Right lobe of liver (tissue), 6 donors: Measurements from ENCODE around the gene IPO13. TPM values are rescaled to one million over a fixed set of nuclear protein-coding genes. Genes with fewer than 3 reads are reported as not detected.

Experiments used
- ATAC-seq, 4 donors: fragments of 200-7000 bp; cut with Tn5 transposase; one replicate each; pipeline ENCODE4 v1.9.1; 2020; ENCODE audit warnings: mild to moderate bottlenecking in 4 of 4, moderate library complexity in 4 of 4
- DNase-seq, 3 donors: peaks; one replicate each; pipeline ENCODE4 v3.0.0-alpha.2; 2020
- H3K27ac ChIP-seq, 3 donors: fragments of 200-600 bp; one replicate each; pipeline ENCODE4 v1.8.0; 2022
- H3K27me3 ChIP-seq, 2 donors: fragments of 200-600 bp; one replicate each; pipeline ENCODE4 v1.8.0; 2022
- H3K36me3 ChIP-seq, 4 donors: fragments of 200-600 bp; sonication (generic) in 1 of 4; one replicate each; pipeline versions ENCODE4 v1.5.1 to v1.8.0; 2017 to 2022; ENCODE audit warnings: control low read depth in 1 of 4
- H3K4me1 ChIP-seq, 4 donors: fragments of 200-600 bp; sonication (generic) in 1 of 4; one replicate each; pipeline versions ENCODE4 v1.5.1 to v1.8.0; 2017 to 2022; ENCODE audit warnings: control low read depth in 1 of 4
- H3K4me3 ChIP-seq, 3 donors: fragments of 200-600 bp; one replicate each; pipeline ENCODE4 v1.8.0; 2022
- H3K9me3 ChIP-seq, 4 donors: fragments of 200-600 bp; sonication (generic) in 1 of 4; one replicate each; pipeline versions ENCODE4 v1.5.1 to v1.8.0; 2017 to 2022; ENCODE audit warnings: control low read depth in 1 of 4
- POLR2A ChIP-seq: fragments of 450-650 bp; IDR thresholded peaks from one replicate; pipeline ENCODE4 v1.6.1; 2017; ENCODE audit warnings: antibody characterized with exemption, mild to moderate bottlenecking
- WGBS: methylation state at CpG from one replicate; pipeline ENCODE4 v1.1.6; 2018; ENCODE audit warnings: low coverage, low lambda C conversion rate; ENCODE audit not compliant: insufficient coverage; ENCODE audit errors: missing lambda C conversion rate; 5-methylcytosine and 5-hydroxymethylcytosine counted together
- intact Hi-C, 2 donors: fragments of 100-400 bp; cut with DNase I; formaldehyde crosslinking; loops; one replicate each; pipeline versions ENCODE4 v1.11.2 to v1.14.1; 2022
- total RNA-seq, 6 experiments: library from RNA; depleted of rRNA in 2 of 6; stranded (reverse); fragments of >200 nt in 2 of 6; fragmentation: NEBNext Ultra II Directional in 3 of 6; extraction: Animal tissue kit (Norgen Biotek cat#: 25700) in 3 of 6; gene quantifications; one replicate each; pipeline versions ENCODE4 v1.1.0 to v1.2.4, GENCODE V29; 2016 to 2023
- TF ChIP-seq, protein P1 (sequence below), 4 donors: fragments of 200-600 bp in 3 of 4; fragments of 450-650 bp in 1 of 4; IDR thresholded peaks; one replicate each; pipeline versions ENCODE4 v1.5.1 to v1.8.0; 2016 to 2022; ENCODE audit warnings: antibody characterized with exemption in 4 of 4, mild to moderate bottlenecking in 2 of 4
- donor health status: DM: no; HTN: yes; CAD: no.
- donor health status: DM: no; HTN: no; CAD: no.
- donor health status: DM: no; HTN: no; CAD: no.
- donor health status: DM: no; HTN: yes; CAD: no.
- donor health status: DM: no; HTN: yes; CAD: no.

IPO13 gene
- total RNA-seq, 6 experiments from 2014 or later, result 12.4 to 18.9 (median 14.8) TPM

DNA sequence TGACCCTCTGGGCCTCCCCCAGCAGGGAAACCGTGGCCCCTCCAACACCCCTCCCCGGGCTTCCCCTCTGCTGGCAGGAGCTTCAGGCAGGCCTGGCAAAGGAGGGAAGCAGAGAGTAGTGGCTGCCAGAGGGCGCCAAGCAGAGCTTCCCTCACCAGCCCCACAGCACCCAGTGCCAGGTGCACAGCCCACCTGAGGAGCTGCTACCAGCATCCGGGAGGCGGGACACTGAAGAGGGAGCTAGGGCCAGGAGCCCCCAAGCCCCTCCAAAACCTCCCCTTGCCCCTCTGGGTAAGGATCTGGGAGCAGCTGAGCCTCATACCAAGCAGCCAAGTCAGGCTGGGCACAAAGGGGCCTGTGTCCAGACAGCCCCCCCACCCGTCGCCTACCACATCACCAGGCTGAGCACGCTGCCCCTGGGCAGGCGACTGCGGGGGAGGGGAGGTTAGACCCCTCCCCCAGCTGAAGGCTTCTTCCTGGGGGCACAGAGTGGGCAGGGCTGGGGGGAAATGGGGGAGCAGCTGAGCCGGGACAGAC, 64.3 kb downstream of the IPO13 start:
- no peaks in the 10 kb centered on the region for H3K9me3 ChIP-seq
- TF ChIP-seq, protein P1, sequence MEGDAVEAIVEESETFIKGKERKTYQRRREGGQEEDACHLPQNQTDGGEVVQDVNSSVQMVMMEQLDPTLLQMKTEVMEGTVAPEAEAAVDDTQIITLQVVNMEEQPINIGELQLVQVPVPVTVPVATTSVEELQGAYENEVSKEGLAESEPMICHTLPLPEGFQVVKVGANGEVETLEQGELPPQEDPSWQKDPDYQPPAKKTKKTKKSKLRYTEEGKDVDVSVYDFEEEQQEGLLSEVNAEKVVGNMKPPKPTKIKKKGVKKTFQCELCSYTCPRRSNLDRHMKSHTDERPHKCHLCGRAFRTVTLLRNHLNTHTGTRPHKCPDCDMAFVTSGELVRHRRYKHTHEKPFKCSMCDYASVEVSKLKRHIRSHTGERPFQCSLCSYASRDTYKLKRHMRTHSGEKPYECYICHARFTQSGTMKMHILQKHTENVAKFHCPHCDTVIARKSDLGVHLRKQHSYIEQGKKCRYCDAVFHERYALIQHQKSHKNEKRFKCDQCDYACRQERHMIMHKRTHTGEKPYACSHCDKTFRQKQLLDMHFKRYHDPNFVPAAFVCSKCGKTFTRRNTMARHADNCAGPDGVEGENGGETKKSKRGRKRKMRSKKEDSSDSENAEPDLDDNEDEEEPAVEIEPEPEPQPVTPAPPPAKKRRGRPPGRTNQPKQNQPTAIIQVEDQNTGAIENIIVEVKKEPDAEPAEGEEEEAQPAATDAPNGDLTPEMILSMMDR (IDR thresholded peaks at IDR 0.05), result no peak
- no peak for TF ChIP-seq POLR2A
- intact Hi-C loops, result no loop called here
- ATAC-seq (no peak), DNase-seq (no peak)
- H3K4me1 ChIP-seq, result no peaks in the 10 kb centered on the region
- H3K4me3 ChIP-seq, result no peak overlapping the region
- H3K27me3 ChIP-seq, result no peaks in the 10 kb centered on the region
- no CpG with 5 or more reads among the region's 11 CpGs for WGBS
- H3K27ac ChIP-seq, result no peak overlapping the region
- no peaks in the 10 kb centered on the region for H3K36me3 ChIP-seq

DNA sequence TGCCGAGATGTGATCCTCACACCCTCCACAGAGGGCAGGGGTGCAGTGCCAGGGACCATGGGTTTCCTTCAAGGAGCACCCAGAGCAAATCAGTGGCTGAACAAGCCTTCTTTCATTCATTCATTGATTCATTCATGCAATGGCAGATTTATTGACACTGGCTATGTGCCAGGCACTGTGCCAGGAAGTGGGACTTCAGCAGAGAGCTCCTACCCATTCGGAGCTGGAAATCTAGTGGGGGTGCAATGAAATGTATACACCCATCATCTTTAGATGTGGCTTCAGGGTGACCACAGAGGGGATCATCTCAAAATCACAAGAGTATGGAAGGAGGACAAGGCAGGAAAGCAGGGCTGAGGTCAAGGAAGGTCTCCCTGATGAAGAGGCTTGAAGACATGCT, 65.7 kb downstream of the IPO13 start:
- DNase-seq (no peak), ATAC-seq (no peak)
- H3K27me3 ChIP-seq, result no peaks in the 10 kb centered on the region
- H3K27ac ChIP-seq, result no peak overlapping the region
- no peaks in the 10 kb centered on the region for H3K4me1 ChIP-seq
- H3K9me3 ChIP-seq, result no peaks in the 10 kb centered on the region
- WGBS, result 57% methylated on average over 1 of the region's 2 CpGs
- no peak for TF ChIP-seq POLR2A
- TF ChIP-seq, protein P1 (IDR thresholded peaks at IDR 0.05), result no peak
- no peak overlapping the region for H3K4me3 ChIP-seq
- intact Hi-C loops, result no loop called here
- no peaks in the 10 kb centered on the region for H3K36me3 ChIP-seq

DNA sequence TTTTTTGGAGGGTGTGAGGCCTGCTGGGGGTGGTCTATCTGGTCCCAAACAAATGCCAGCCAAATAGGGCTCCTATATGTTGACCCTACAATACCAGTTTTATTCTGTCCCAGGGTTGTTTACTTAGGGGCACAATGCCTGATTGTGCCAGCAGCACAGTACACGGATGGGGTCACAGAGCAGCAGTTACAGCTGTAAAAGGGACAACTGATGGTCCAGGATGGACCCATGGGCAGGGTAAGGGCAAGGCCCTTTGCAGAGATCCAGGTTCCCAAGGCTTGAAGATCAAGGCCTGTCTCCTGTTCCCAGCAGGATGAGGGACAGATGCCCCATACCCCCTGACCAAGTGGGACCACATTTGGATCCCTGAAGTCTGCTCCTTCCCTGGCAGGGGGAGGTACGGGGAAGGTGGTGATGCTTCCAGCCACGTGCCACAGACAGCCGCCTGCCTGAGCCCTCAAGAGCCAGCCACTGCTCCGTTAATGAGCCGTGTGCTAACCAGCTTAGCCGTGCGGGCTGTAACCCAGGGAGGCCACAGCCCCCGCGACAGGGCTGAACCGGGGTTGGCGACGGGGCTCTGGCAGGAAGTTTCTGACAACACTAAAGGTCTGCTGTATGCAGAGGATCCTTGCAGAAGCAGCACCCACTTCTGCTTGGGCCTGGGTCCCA, 66.3 kb downstream of the IPO13 start:
- H3K36me3 ChIP-seq, result no peaks in the 10 kb centered on the region
- H3K27ac ChIP-seq, result no peak overlapping the region
- ATAC-seq (no peak), DNase-seq (no peak)
- intact Hi-C loops, result no loop called here
- TF ChIP-seq, protein P1 (IDR thresholded peaks at IDR 0.05), result no peak
- TF ChIP-seq POLR2A, result no peak
- no peaks in the 10 kb centered on the region for H3K27me3 ChIP-seq
- H3K9me3 ChIP-seq, result no peaks in the 10 kb centered on the region
- no peak overlapping the region for H3K4me3 ChIP-seq
- 40% methylated on average over 1 of the region's 13 CpGs for WGBS
- H3K4me1 ChIP-seq, result no peaks in the 10 kb centered on the region

DNA sequence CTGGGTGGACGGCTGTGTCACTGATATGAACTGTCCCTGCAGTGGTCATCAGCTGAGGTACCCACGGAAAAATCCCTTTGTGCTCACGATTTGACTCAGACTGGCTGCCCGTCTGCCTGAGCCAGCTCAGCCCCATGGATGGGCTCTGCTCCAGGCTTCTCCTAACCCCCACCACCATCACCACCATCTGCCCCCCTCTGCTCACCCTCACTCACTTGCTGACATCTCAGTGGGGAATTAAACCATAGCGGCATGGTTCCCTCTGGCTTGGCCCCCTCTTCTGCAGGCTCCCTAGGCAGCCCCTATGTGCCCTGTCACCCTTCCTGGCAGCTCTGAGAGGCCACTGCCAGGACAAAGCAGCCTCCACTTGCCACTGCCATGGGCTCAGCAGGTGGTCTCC, 67.2 kb downstream of the IPO13 start:
- TF ChIP-seq, protein P1 (IDR thresholded peaks at IDR 0.05), result no peak
- no peak for TF ChIP-seq POLR2A
- 92% methylated on average over 5 of the region's 5 CpGs for WGBS
- ATAC-seq (no peak), DNase-seq (no peak)
- H3K4me1 ChIP-seq, result no peaks in the 10 kb centered on the region
- intact Hi-C loops, result no loop called here
- no peaks in the 10 kb centered on the region for H3K9me3 ChIP-seq
- no peaks in the 10 kb centered on the region for H3K27me3 ChIP-seq
- H3K27ac ChIP-seq, result no peak overlapping the region
- H3K36me3 ChIP-seq, result no peaks in the 10 kb centered on the region
- no peak overlapping the region for H3K4me3 ChIP-seq
